ENCODE results near the gene LZTR1.

- TF ChIP-seq CTCF (IDR thresholded peaks at IDR 0.05), result no peak
- no peak for TF ChIP-seq POLR2A (IDR thresholded peaks at IDR 0.05)
These were observed 22.3 kb upstream of the LZTR1 start for GRCh38 chr22:20959578-20960461.

Data from uterus (tissue), 2 donors.